Stimulated activated CD8-positive, alpha-beta memory T cell treated with anti-CD3 and anti-CD28 coated beads, Interleukin-15, amount 100 ng/mL, for 1 hour (primary cell): Measurements from ENCODE around the gene KCNQ1.
A peak's percentile ranks its signal among the peaks of the same experiment; 100 is the strongest.

ENCODE experiments used
- DNase-seq: peaks from one replicate; pipeline ENCODE4 v3.0.0-alpha.2; 2020; ENCODE audit warnings: low read depth

KCNQ1 gene

DNA sequence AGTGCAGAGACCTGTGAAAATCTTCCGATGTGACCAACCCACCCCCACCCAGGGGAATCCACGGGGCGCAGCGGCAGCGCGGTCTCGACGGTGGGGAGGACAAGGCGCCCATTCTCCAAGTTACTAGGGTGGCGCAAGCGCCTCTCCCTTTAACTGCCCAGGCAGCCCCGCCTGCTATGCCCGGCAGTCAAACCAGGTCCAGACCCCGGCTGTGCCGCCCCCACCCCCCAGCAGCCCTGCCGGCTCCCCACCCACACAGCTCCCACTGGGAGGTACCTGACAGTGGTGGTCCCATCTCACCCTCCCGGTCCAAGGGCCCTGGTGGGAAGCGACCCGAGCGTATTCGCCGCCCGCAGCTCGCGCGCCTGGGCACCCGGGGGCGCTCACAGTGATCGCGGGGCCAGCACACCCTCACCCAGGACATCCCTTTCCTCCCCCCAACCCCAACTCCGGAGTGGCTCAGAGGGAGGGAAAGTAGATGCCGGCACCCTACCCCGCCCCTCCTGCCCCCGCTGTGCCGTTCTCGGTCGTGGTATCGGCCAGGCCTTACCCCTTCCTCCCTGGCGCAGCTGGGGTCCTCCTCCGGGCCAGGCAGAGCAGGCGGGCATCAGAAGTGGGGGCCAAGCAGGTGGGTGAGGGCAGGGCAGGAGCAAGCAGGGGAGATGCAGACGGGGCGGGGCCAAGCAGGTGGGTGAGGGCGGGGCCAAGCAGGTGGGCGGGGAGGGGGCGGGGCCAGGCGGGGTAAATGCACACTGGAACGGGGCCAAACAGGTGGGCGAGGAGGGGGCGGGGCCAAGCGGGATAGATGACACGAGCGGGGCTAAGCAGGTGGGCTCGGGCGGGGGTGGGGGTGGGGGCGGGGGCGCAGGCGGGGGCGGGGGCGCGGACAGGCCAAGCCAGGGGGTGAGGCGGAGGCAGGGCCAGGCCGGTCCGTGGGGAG is 657 bp upstream of the KCNQ1 start, which contains the start of gene TRPM5:
TRPM5 (minus strand) TSS at position 634 of the 940 bp plus-strand sequence. CDS start 21,478 bp downstream, outside the sequence.
- peak; percentile 61 for DNase-seq

DNA sequence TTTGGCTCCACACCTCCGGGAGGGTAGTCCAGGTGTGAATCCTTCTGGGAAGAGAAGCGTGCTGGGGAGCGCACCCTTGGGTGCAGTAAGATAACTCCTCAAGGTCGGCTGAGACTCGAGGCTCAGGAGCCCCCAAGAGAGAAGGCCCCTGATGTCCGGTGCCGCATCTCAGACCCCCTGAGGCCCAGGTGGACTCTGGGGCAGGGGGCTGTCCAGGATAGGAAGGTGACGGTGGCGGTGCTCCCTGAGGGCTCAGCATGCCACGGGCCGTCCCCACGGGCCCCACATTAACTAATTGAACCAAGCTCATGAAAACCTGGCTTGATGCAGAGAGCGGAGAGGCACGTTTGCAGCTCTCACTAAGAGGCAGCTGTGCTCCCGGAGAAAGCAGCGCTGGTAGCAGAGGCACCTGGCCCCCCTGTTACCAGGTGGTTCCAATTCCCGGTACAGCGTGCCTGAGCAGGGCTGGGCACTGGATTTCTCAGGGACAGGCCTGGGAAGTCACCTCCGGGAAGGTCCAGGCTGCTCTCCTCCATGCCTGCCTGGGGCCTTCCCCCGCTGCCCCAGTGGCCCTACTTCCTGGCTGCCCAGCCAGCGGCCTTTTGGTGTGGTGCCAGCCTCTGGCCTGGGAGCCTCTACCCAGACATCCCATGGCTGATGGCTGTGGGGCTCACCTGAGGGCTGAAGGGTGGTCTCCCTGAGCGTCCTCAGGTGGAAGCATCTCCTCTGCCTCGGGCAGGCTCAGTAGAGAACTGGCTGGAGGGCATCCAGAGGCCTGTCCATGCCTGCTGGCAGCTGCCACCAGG is 1.1 kb downstream of the KCNQ1 start:
- no peak for DNase-seq

DNA sequence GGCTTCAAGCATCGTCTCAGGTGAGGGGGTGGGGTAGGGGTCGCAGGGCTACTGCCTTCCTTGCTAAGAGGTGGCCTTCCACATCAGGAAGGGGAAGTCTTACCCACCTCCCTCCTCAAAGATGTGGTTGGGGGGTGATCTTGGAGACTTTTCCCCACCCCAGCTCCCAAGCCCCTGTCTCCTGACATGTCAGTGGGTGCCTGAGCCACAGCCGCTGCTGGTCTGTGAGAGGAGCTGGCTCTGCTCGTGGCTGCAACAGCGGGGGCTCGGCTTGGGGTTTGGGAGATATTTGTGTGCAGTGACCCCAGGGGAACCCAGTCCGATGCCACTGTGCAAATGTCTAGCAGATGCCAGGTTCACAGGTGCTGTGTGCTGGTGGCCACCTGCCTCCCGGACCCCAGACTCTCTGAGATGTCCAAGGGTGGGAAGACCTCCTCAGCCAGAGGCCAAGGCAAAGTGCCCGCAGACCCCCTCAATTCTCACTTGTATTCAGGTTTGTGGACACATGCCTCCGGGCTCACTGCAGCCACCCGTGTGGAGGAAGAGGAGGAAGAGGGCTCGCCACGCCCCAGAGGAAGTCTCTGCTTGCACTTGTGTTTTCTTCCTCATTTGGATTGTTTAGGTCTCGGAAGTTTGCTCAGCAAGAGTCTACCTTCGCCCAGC is 1.9 kb downstream of the KCNQ1 start:
- no peak for DNase-seq

DNA sequence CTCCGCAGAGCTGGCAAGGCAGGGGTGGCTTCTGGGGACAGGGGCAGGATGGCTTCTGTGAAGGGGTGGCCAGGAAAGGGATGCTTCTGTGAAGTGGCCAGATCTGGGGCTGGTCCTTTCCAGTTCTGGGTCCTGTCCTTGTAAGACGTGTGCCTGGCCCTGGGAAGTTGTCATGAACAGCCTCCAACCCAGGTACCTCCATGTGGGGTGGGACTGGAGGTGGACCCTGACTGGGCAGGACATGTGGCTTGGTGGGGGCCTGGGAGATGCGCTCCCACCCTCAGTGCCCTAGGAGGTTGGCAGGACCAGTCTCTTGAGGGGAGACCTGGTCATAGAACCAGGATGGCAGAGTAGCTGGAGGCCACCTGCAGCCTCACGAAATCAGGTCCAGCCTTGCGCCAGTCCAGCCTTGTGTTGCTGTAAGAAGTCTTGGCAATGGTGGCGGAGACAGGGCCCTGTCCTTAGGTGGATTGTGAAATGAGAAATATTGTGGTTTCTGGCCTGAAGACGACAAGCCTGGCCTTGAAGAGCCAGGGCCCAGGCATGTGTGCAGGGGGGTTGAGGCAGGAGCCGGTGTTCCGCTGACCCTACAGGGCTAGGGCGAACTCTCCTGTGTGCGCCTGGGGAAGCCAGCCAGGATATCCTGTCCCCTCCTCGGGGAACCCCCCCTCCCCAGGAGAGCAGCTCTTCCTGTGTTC is 2.6 kb downstream of the KCNQ1 start:
- DNase-seq, result no peak

DNA sequence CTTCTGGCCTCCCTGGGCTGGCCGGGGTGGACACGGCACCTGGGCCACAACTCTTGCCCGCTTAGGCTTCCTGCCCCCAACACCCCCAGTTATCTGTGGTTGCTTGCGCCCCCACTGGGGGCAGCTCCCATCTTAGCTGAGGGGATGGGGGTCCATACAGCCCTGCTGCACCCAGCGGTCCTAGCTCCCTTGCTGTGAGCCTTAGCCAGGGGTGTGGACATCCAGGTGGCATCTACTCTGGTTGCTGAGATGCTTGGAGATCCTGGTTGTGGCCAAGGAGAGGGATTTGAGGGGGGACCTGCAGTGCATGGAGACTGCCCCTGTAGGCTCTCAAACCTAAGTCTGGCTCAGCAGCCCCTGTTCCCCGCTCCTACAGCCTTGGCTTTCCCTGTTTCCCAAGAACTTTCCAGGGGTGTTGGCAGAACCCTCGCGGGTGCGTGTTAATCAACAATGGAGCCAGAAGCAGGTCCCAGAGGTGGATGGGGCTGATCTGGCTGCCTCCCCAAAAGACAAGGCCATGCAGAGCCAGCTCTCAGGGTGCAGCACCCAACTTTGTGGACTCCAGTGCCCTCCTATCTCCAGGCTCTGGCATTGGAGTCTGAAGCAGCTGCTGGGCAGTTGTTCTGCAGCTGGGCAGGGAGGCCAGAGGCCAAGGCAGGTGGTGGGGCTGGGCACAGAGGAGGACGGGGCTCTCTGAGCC is 3.3 kb downstream of the KCNQ1 start:
- no peak for DNase-seq

DNA sequence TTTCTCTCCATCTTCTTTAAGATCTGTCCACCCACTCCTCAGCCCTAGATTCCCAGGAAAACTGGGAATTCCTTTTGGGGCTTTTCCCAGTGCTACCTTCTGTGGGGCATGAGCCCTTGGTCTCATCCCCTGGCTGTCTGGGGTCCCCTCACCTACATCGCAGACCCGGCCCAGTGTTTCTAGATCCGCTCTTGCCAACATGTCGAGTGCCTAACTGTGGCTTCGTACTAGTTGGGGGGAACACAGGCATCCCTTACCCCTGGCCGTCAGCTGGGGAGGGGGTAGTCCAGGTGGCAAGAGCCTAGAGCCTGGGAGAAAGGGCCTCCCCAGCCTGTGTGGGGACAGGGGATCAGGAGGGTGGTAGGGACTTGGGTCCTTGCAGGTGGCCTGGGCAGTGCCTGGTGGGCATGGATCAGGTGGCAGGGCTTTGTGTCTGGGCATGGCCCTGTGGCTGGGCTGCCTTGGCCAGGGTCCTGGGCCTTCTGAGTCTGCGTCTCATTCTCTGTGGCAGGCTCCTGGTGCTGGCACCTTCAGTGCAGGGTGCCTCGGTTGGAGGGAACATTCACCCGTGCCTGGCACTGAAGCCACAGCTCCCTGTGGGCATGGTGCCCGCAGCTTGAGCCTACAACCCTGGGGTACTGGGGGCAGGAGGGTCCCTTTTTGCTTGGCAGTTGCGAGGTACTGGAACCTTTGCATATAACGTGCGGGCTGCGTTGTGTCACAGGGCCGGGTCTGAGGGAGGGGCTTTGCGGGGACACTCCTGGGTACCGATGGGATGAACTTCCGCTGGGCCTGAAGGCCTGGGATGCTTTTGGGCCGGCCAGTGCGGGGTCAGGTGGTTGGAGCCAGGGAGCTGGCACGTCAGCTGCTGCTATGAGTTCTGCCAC is 4.1 kb downstream of the KCNQ1 start:
- no peak for DNase-seq

DNA sequence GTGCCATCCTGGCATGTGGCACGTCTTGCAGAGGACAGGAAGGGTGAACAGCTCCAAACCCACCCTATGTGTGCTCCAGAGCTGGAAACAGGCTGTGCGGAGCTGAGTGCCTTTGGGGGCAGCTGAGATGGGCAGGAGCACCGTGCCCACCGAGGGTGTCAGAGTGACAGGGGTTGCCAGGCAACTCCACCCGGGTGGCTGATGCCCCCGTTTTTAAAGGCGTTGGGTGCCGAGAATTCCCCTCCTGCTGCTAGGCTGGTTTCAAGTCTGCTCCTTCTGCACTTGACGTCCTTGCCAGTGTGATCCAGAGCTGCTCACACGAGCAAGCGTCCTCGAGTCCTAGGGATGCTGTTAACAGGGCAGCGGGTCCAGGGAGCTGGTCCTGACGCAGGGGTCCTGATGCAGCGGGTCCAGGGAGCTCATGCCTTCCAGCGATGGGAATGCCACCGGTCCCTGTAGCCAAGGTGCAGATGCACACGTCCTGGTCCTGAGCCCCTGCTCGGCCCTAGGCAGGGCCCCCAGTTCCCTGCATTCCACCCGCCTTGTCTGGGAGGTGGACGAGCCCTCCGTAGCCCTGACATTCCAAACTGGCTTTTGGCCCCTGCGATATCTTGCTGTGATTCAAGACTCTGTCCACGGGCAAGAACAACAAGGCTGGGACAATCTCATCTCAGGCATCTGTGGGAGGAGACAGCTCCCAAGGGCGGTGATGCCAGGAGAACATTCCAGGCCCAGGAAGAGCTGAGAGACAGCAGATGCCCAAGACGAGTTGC is 4.9 kb downstream of the KCNQ1 start:
- DNase-seq, result no peak

DNA sequence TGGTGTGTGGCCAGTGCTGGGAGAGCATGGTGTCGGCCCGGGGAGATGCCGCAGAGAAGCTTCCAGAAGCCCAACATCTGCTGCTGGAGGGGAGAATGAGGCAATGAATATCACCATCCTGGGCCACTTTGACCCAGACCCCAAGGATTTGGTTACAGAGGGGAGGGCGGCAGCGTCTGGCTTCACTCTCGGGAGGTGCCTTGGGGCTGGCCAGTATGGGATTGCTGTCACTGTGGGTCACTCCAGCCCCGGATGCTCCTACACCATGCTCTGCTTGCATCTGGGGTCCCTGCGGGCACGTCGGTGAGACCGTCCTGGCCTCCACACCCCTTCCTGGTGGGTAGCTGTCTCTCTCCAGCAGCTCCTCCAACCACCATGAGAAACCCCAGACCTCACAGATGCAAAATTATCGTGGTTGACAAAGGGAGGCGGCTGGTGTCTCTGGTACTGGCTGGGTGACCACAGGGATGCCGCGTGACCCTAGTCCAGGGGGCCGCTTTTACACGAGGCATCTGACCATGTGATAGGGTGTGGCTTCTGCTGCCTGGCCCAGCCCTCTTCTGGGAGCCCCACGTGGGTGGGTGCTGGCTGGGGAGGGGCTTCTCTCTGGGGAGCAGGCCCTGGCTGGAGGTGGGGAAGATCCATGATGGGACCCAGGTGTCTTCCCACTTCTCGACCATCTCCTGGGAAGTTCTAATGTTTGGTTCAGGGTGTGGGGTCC is 5.7 kb downstream of the KCNQ1 start:
- no peak for DNase-seq

DNA sequence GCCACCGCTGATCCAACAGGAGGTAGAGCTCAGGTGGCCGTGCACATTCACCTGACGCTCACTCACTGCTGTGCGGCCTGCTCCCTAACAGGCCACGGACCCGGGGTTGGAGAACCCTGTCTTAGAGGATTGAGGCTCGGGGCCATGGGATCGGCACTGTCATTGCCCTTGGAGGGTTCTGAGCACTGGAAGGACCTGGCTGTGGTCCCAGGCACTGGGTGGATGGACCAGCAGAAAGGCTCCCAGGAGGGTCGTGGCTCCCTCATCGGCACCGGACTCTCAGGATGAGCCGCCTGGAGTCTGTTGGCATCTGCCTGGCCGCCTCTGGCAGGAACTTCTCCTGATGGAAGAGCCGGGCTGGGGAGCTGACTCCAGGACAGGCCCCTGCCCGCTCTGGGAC is 6.5 kb downstream of the KCNQ1 start:
- no peak for DNase-seq

DNA sequence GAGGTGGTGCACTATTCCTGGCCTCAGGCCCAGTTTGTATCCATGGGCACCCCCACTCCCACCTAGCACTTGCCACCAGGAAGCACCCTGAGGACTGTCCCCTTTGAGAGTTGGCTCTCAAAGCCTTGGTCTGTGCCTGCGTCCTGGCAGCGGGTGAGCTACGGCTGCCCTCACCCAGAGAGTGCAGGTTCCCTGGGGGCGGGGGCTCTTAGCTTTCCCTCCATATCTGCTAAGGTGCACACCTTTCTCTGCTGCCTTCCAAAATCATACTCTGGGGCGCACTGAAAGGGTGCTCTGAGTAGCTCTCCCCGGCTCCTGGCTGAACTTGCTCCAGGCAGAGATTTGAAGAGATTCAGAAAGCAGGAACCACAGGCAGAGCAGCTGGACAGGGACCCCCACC is 7.1 kb downstream of the KCNQ1 start:
- no peak for DNase-seq

DNA sequence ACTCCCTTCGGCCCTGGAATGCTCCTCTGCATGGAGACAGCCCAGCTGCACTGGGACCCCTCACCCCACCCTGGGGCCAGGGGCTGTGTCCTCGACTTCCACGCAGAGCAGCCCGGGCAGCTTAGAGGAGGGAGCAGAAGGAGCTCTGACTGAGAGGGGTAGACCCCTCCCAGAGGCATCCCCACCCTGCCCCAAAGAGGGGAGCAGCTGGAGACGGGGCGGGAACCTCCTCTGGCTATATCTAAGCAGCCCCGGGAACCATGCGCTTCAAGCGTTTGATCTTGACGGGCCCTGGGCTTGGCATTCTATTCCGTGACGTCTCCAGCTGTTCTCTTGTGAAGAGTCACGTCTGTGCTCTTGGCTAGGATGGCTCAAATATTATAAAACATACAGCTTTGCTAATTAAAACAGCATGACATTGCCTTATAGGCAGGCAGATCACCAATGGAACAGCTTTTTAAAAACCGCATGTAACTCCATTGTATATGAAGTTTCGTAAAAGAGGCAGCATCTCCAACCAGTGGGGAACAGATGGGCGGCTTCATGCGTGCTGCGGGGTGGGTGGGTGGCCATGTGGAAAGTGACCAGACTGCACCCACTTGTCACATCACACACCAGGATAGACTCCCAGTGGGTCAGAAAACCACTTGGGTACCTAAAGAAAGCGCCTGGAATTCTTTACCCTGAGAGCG is 7.7 kb downstream of the KCNQ1 start:
- no peak for DNase-seq

DNA sequence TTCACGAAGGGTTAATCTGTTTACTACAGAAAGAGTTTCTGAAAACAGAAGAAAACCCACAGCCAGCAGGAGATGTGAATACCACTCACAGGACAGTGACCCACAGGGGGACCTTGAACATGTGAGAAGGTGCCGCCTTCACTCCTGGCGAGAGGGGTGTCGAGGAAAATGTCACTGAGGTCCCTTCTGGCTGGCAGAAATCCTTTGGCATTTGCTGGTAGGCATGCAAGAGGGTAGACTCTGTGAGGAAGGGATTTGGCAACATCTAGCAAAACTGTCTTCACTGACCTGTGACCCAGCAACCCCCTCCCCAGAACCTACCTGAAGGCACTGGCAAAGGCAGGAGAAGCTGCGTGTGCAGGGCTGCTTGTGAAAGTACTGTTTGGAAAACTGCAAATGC is 8.6 kb downstream of the KCNQ1 start:
- no peak for DNase-seq

DNA sequence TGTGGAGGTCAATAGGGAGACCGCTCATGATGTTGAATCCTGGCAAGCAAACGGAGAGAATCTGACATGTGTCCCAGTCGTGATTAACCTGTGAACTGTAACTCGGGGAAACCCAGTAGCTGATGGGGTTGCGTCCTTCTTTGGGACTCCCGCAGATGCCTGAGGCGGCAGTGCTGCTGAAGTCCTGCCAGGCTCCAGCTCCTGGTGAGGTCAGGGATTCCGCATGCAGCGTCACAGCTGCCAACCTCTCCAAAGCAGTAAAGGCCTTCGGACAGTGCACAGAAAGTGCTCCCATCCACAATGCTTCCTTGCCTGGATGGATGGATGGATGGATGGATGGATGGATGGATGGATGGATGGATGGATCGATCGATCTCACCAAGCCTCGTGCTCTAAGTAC is 13.5 kb downstream of the KCNQ1 start:
- no peak for DNase-seq

DNA sequence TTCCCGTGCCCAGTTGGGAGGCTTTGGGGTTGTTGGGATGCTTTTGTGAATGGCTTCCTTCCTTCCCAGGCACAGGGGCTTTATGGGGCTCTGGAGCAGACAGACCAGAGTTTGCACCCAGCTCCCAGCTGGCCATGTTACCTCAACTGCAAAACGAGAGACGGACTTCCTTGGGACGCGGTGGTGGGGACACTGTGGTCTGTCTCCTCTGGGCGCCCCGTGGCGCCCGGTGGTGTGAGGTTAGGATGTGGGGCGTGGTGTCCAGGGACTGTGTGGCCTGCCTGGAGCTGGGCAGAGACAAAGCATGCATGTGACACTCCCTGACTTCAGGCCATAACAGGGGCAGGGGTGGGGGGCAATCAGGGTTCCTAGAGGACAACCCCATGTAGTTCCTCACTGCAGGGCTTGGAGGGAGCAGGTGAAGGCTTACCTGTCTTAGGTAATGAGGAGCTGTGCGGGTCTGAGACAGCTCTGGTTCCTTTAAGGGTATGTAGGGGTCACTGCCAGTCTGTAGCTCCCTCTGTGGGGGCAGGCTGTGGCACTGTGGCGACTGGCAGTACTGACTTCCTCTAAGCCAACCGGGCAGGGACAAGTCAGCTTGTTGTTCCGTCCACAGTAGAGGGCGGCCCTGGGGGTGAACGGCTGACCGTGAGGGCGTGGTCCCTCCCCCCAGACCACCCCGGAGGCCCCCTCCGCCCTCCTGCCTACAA is 14.4 kb downstream of the KCNQ1 start:
- no peak for DNase-seq

DNA sequence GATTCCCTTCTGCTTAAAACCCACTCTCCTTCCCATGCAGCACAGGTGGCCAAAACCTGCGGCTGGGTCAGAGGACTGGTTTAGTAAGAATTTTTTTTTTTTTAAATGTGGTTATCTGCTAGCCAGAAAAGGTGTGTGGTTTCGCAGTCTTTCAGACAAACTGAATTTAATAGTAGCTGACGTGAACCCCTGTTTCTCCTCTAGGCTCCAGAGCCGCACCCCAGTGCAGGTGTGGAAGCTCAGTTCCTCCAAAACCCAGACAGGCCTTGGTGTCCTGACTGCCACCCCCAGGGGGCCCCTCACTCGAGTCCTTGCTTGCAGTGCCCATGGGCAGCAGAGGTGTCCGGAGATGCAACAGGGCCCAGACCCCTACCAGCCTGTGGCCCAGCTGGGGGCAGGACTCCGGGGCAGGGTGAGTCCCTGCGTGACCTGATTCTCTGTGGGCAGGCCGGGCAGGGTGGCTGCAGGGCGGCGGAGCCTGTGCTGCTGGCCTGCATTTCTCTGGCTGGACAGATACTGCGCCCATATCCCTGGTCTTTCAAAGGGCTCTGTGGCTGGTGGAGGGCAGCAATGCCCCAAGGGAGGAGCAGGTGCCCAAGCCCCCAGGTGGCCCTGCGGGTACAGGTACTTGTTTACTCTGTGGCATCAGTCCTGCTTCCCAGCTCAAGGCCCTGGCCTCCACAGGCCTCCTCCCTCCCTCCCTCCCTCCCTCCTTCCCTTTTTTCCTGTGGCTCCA is 15.2 kb downstream of the KCNQ1 start:
- no peak for DNase-seq

DNA sequence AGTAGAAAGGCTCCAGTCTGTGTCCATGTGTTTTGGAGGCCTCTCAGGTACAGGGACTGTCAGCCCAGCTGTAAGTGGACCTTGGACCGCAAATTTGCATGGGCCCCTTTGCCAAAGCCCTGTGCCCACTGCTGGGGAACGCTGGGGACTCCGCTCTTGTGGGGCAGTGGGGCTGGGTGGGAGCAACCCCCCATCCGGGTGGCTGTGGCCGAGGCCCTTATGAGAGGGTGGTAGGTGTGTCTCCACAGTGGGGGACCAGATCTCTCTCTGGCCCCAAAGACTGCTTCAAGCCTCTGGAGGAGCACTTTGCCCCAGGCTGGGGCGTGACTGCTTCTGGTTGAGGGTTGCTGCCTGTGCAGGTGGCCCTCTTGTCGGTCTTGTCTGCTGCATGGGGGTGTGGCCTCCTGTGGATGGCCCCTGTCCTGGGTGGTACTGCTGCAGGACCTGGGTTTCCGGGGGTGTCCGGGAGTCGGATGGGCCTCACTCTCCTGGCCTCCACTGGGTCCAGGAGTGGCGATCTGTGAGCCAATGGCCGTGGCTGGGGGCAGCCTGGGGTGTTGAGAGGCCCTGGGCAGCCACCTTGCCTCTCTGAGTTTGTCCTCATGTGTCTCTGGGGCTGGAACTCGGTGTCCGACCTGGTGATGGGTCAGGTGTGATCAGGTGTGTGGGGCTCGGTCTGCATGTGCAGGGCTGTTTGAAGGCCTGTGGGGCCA is 15.9 kb downstream of the KCNQ1 start:
- no peak for DNase-seq
